Measurements from ENCODE around the gene VPS11.

DNA sequence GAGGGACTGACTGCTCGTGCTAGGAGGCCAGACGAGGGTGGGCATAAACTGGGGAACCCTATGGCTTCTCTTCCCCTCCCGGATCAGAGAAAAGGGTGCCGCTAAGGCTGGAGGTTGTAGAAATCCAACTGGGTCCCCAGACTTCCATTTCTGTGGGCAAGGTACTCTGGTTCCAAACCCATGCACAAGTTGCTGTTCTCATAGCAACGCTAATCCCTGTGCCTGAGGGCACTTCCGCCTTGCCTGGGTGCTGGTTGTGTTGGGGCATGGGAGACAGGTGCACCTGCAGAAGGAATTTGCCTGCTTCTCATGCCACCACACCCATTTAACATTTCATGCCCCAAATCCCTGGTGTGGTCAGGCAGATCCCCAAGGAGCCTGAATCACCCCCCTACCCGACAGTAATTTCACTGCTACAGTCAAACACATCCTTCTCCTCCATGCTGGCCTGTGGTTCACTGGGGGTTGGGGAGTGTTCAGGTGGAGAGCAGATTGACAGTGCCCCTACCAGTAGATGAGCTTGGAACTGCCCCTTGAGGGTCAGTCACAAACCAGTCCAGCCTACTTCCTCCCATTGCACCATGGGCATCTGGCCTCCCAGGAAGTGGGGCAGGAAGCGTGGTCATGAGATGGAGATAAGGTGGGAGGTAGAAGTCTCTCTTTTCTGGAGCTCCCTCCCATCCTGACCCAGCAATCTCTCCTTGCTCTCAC, 40.7 kb downstream of the VPS11 start:
- TF ChIP-seq TARDBP (IDR thresholded peaks at IDR 0.05): no peak
- no peak for TF ChIP-seq ELF4 (IDR thresholded peaks at IDR 0.05)
- no peak for TF ChIP-seq LEF1 (IDR thresholded peaks at IDR 0.05; ENCODE audit: borderline replicate concordance)
- no peak for TF ChIP-seq SP1 (IDR thresholded peaks at IDR 0.05)
- TF ChIP-seq SUZ12 (IDR thresholded peaks at IDR 0.05): no peak
- TF ChIP-seq ZNF384 (IDR thresholded peaks at IDR 0.05): no peak
- no peak for TF ChIP-seq BHLHE40 (IDR thresholded peaks at IDR 0.05; ENCODE audit: borderline replicate concordance)
- TF ChIP-seq CTBP1 (IDR thresholded peaks at IDR 0.05; ENCODE audit: borderline replicate concordance): no peak
- TF ChIP-seq FOXM1 (IDR thresholded peaks at IDR 0.05; ENCODE audit: borderline replicate concordance): no peak
- no peak for TF ChIP-seq FOXK2 (IDR thresholded peaks at IDR 0.05)
- no peak for TF ChIP-seq NFRKB (IDR thresholded peaks at IDR 0.05)
- TF ChIP-seq FOXA1 (IDR thresholded peaks at IDR 0.05): no peak
- no peak for TF ChIP-seq L3MBTL2 (conservative IDR thresholded peaks at IDR 0.05)
- no peak for TF ChIP-seq ARNT (IDR thresholded peaks at IDR 0.05)

Data from HEK293T (cell line).